BJ (cell line): ENCODE results near the gene ATP6V0D1. TPM values are rescaled to one million over a fixed set of nuclear protein-coding genes. Genes with fewer than 3 reads are reported as not detected.

Experiments
- CTCF ChIA-PET: fragments of 350-600 bp; formaldehyde crosslinking; extraction: SDS; loops from one replicate; lab custom pipeline; 2021; ENCODE audit warnings: antibody characterized with exemption, inconsistent platforms; lab: Yijun Ruan, JAX
- POLR2A ChIA-PET: fragments of 300-600 bp; sonication (Branson Sonifier 250); formaldehyde crosslinking; extraction: SDS; loops from one replicate; lab custom pipeline; 2021; ENCODE audit warnings: antibody characterized with exemption; lab: Charles Lee
- DNase-seq: peaks from one replicate; pipeline ENCODE4 v3.0.0-alpha.2; 2011; ENCODE audit warnings: low read depth
- H3K27me3 ChIP-seq: 2 replicates; pipeline ENCODE4 v1.6.0; 2011; ENCODE audit warnings: low read length; ENCODE audit not compliant: control insufficient read depth, insufficient read depth
- H3K36me3 ChIP-seq: 2 replicates; pipeline ENCODE4 v1.5.1; 2011; ENCODE audit warnings: low read length; ENCODE audit not compliant: control insufficient read depth, insufficient read depth
- H3K4me3 ChIP-seq: 2 replicates; pipeline ENCODE4 v1.5.1; 2011; ENCODE audit warnings: low read depth, mild to moderate bottlenecking, control low read depth, low read length
- CTCF ChIP-seq: IDR thresholded peaks from 2 replicates; pipeline ENCODE4 v1.5.1; 2011; ENCODE audit warnings: low read depth, mild to moderate bottlenecking, control low read depth, inconsistent platforms, low read length, moderate library complexity; ENCODE audit not compliant: insufficient read depth
- polyA plus RNA-seq: library from polyadenylated mRNA; depleted of rRNA; stranded (reverse); fragments of >200 nt; gene quantifications from 2 replicates; pipeline ENCODE4 v1.2.3, GENCODE V29; 2011

The ATP6V0D1 gene
- polyA plus RNA-seq, 1 experiment = 155 TPM

GRCh38 chr16:67481561-67482232 lies 740 bp upstream of the ATP6V0D1 start:
- no peak for TF ChIP-seq CTCF
- H3K4me3 ChIP-seq = peak overlapping the region; percentile 47
- no peak for DNase-seq
- no peaks in the 10 kb centered on the region for H3K36me3 ChIP-seq
- ChIA-PET CTCF (interaction anchor here (0.6 to 8.8 kb wide), 29 partner anchors 9 to 221 kb away, joined by 3 to 63 read pairs (median 4); partner anchors contain the start of genes C16orf86, CARMIL2, CTCF and ENKD1), POLR2A (interaction anchor here (0.7 kb wide), 1 partner anchor 14 kb away, joined by 3 read pairs; no protein-coding TSS in a partner anchor)
- no peaks in the 10 kb centered on the region for H3K27me3 ChIP-seq

DNA sequence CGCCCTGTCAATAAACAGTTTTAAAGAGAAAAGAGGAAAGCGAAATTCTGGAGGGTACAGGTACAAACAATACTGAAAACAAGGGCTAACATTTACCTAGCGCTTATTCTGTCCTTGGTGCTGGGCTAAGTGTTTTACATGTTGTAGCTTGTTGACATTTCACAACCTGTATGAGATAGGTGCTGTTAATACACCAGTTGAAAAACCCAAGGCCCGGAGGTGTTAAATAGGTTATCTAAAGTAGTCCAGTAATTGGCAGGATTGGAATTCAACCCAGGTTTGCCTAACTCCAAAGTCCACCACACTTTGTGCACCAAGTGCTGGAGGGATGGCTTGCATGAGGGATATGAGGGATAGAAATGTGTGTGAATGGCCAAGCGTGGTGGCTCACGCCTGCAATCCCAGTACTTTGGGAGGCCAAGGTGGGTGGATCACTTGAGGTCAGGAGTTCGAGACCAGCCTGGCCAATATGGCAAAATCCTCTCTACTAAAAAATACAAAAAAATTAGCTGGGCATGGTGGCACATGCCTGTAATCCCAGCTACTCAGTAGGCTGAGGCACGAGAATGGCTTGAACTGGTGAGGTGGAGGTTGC lies 2.9 kb downstream of the ATP6V0D1 start:
- H3K36me3 ChIP-seq = no peaks in the 10 kb centered on the region
- no peak for DNase-seq
- no peaks in the 10 kb centered on the region for H3K27me3 ChIP-seq
- TF ChIP-seq CTCF = no peak
- CTCF ChIA-PET = interaction anchor here (0.6 to 6.1 kb wide), 3 partner anchors 9 to 51 kb away, joined by 4 to 48 read pairs (median 7); no protein-coding TSS in a partner anchor
- POLR2A ChIA-PET = no interaction called here
- H3K4me3 ChIP-seq = no peak overlapping the region

GRCh38 chr16:67474551-67475455 lies 6.2 kb downstream of the ATP6V0D1 start:
- no peak for DNase-seq
- POLR2A ChIA-PET = no interaction called here
- Histone ChIP-seq H3K36me3 (no peaks in the 10 kb centered on the region), H3K4me3 (no peak overlapping the region), H3K27me3 (no peaks in the 10 kb centered on the region)
- CTCF ChIA-PET = interaction anchor here (0.7 to 3.0 kb wide), 9 partner anchors 9 to 214 kb away, joined by 3 to 16 read pairs (median 5); no protein-coding TSS in a partner anchor
- TF ChIP-seq CTCF = no peak

GRCh38 chr16:67471758-67472384 lies 9.1 kb downstream of the ATP6V0D1 start:
- DNase-seq = no peak
- TF ChIP-seq CTCF = no peak

More at GRCh38 chr16:67471758-67472384, 9.1 kb downstream of the ATP6V0D1 start:
- ChIA-PET POLR2A (no interaction called here), CTCF (interaction anchor here (0.6 to 16.9 kb wide), 4 partner anchors 9 to 212 kb away, joined by 3 to 276 read pairs (median 6); partner anchors contain the start of gene ATP6V0D1)
- H3K36me3 ChIP-seq = no peaks in the 10 kb centered on the region
- H3K4me3 ChIP-seq = no peak overlapping the region
- no peaks in the 10 kb centered on the region for H3K27me3 ChIP-seq
